Measurements from ENCODE around the gene ZBTB43. TPM values are rescaled to one million over a fixed set of nuclear protein-coding genes. Genes with fewer than 3 reads are reported as not detected.

ZBTB43 gene
- total and polyA plus RNA-seq, 10 of the 15 experiments (the other 5 are each of a cell fraction or from before 2014, with no cell fraction given) = 2.4 to 19.3 (median 8.7) TPM

- TF ChIP-seq E2F8 (IDR thresholded peaks at IDR 0.05; ENCODE audit: low read depth, partially characterized antibody) (no peak), BCL11A (IDR thresholded peaks at IDR 0.05; ENCODE audit: low read depth, low read length) (no peak), MEF2B (IDR thresholded peaks at IDR 0.05; ENCODE audit: partially characterized antibody, poor library complexity, severe bottlenecking) (no peak), LARP7 (IDR thresholded peaks at IDR 0.05) (peak; percentile 93), NR2F1 (conservative IDR thresholded peaks at IDR 0.05) (peak; percentile 62), SP1 (IDR thresholded peaks at IDR 0.05; ENCODE audit: low read depth, low read length) (peak; percentile 36), POLR2A (IDR thresholded peaks at IDR 0.05; ENCODE audit: low read depth, low read length) (peak; percentile 98), SUPT20H (IDR thresholded peaks at IDR 0.05; ENCODE audit: borderline replicate concordance, control insufficient read depth, low read depth, low read length) (no peak), E2F4 (IDR thresholded peaks at IDR 0.05; ENCODE audit: low read depth, low read length) (no peak), SREBF2 (IDR thresholded peaks at IDR 0.05; ENCODE audit: low read length) (no peak; the same call in 1 of the 2 replicates), SMAD1 (IDR thresholded peaks at IDR 0.05; ENCODE audit: low read depth, partially characterized antibody) (no peak), IRF4 (IDR thresholded peaks at IDR 0.05; ENCODE audit: low read depth, low read length) (no peak), BCLAF1 (IDR thresholded peaks at IDR 0.05) (no peak), TCF12 (IDR thresholded peaks at IDR 0.05; ENCODE audit: low read depth, low read length) (peak; percentile 21; the same call in 1 of the 2 replicates), MLLT1 (IDR thresholded peaks at IDR 0.05) (peak; percentile 74; the same call in 1 of the 2 replicates)
- TF ChIP-seq, protein P1, sequence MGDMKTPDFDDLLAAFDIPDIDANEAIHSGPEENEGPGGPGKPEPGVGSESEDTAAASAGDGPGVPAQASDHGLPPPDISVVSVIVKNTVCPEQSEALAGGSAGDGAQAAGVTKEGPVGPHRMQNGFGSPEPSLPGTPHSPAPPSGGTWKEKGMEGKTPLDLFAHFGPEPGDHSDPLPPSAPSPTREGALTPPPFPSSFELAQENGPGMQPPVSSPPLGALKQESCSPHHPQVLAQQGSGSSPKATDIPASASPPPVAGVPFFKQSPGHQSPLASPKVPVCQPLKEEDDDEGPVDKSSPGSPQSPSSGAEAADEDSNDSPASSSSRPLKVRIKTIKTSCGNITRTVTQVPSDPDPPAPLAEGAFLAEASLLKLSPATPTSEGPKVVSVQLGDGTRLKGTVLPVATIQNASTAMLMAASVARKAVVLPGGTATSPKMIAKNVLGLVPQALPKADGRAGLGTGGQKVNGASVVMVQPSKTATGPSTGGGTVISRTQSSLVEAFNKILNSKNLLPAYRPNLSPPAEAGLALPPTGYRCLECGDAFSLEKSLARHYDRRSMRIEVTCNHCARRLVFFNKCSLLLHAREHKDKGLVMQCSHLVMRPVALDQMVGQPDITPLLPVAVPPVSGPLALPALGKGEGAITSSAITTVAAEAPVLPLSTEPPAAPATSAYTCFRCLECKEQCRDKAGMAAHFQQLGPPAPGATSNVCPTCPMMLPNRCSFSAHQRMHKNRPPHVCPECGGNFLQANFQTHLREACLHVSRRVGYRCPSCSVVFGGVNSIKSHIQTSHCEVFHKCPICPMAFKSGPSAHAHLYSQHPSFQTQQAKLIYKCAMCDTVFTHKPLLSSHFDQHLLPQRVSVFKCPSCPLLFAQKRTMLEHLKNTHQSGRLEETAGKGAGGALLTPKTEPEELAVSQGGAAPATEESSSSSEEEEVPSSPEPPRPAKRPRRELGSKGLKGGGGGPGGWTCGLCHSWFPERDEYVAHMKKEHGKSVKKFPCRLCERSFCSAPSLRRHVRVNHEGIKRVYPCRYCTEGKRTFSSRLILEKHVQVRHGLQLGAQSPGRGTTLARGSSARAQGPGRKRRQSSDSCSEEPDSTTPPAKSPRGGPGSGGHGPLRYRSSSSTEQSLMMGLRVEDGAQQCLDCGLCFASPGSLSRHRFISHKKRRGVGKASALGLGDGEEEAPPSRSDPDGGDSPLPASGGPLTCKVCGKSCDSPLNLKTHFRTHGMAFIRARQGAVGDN (IDR thresholded peaks at IDR 0.05) = peak; percentile 59; the same call in 1 of the 2 replicates
Measured at GRCh38 chr9:126804696-126805553, at the start of gene ZBTB43 (continued).
